Activated CD4-positive, alpha-beta T cell treated with anti-CD3 and anti-CD28 coated beads for 24 hours (primary cell): Measurements from ENCODE around the gene NCKAP5.

ENCODE experiments used
- DNase-seq, 2 donors: peaks; one replicate each; pipeline ENCODE4 v3.0.0-alpha.2; 2020; ENCODE audit warnings: low read depth in 2 of 2

Gene NCKAP5

GRCh38 chr2:132883430-132883829 lies 684.8 kb downstream of the NCKAP5 start:
- DNase-seq = no peak

GRCh38 chr2:132881546-132881945 lies 686.7 kb downstream of the NCKAP5 start:
- DNase-seq = no peak

DNA sequence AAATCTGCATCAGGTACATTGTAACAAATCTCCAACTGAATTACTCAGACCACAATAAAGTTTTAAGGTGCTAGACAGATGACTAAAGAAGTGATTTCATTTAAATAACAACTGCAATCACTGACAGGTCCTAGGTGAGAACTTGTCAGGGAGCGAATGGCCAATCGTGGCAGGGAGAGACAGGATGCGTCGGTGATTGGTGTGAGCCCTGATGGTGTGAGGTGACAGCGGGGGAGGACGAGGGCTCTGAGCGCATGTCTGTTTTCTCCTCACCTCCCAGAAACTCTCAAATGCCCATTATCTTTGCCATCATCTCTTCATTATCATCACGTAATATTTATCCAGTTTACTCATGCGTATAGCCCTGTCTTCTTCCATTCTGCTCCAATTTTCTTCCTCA lies 690.3 kb downstream of the NCKAP5 start:
- no peak for DNase-seq

DNA sequence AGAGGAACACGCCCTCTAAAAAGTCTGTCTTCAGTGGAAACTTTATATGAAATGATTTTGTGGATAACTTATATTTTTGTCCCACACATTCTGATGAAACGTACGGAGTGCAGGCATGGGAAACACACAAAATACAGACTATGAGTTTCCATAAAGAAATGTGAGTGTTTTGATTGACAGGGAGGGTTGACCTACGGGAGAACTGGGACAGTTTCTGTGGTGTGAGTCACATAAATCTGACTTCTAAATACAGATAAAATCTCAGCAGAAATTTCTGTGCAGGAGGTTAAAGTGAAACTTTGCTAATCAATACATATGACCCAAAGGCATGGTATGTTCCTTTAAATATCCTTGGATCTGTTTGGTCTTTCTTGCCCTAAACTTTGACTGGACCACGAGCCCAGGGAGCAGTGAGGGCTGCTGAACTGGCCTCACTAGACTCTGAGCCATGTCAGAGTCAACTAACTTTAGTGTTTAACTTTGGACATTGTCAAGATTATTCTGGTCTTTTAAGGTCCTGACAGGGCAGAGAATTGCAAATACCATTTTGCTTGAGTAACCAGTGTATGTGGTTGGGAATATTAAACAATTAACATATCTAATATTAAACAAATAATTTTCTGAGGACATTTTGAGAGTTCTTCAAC lies 691.4 kb downstream of the NCKAP5 start:
- no peak for DNase-seq

DNA sequence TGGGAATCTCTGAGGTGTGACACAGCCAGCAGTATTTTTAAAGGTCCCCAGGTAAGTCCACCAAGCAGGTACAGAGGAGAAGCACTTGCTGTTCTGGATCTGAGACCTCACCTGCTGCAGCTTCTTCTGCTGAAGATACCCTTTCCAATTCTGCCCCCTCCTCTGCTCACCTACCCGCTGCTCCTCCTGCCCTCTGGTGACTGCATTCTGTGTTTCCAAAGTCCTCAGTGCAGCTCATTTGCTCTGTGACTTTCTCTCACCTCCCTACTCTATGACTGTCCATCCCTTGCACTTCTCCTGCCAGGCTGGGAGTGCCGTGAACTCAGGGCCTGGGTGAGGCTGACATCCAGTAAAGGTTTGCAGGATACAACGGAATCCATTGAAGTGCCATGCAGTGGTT lies 693.1 kb downstream of the NCKAP5 start:
- DNase-seq = no peak

DNA sequence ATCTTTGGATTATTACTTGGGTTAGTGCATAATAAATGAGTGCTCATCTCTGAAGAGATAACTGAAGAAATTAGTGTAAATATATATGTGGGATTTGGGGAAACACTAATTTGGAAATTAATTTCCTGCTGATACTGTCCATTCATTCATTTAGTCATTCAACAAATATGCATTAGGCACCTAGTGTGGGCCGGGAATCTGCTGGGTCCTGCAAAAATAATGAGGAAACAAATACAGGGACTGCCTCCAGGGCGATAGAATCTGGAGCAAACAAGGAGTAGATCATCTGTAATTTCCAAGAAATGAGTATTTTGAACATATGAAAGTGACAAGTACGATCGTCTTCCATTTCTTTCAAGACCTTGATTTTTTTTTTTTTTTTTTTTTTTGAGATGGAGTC lies 694.5 kb downstream of the NCKAP5 start:
- DNase-seq = no peak

DNA sequence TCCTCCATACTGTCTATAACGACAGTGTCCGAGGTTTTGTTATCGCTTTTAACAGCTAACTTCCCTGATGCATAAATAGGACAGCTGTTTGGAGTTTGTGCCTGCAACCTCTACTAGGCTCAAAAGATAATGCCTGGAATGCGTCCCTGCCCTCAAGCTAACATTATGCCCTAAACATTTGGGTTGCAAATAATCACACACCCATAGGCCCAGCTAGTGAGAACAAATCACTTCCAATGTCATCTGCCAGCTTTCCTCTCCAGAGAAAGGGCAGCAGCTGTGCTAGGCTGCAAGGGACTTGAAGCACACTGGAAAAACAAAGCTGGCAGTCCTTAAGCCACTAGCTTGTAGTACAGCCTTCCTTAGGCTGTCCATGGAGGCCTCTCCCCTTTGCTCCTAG lies 696.4 kb downstream of the NCKAP5 start:
- no peak for DNase-seq

- no peak for DNase-seq
Observed at GRCh38 chr2:132863961-132864360, 704.3 kb downstream of the NCKAP5 start.

GRCh38 chr2:132860220-132860619 lies 708.0 kb downstream of the NCKAP5 start:
- no peak for DNase-seq

GRCh38 chr2:132859590-132859989 lies 708.7 kb downstream of the NCKAP5 start:
- no peak for DNase-seq

DNA sequence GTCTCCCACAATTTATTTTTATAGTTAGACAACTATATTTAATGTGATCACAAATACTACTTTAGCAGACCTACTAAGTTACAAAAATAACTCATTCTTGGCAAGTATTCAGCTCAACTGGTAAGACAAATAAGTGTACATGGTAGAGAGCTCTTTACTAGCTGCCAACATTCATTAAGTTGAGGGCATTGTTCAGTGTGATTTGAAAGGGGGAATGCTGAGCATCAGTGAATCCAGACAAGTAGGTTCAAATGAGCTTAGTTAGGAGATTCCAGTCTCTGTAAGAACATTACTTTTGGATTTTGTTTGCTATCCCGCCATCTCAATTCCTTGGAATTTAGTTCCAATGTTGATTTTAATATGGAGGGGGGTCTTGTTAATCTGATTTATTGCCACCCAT lies 710.9 kb downstream of the NCKAP5 start:
- no peak for DNase-seq

DNA sequence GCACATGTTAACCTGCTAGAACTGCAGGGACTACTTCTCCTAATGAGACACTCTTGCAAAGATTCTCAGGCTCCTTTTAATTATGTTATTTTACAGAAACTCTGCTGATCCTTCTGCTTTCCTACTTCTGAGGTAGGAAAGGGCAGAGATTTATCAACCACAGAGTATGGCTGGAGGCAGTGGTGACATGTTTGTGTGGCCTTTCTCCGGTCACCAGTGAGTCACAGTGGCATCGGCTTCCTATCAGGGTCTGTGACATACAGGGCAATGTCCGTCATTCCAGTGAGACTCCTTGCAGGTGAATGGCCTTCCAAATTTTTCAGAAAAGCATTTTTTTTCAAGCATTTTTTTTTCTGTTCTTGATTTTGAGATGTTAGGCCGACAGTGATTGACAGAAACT lies 717.6 kb downstream of the NCKAP5 start:
- no peak for DNase-seq

DNA sequence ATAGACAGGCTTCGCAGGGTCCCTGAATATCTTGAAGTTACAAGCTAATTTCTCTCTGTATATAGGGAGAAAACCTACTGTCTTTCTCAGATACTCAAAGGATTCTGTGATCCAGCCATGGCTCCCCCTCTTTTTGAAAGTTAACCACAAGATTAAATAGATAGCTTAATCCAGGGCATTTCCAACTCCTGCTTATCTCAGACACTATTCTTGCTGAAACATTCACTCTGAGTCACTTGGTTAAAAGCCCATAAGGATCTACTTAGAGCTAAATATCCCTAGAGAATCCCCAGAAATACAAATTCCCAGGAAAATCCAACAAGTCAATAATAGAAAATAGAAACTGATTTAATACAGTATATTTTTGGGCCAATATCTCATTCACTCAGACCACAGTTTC lies 719.1 kb downstream of the NCKAP5 start:
- DNase-seq = no peak

GRCh38 chr2:132845339-132845738 lies 722.9 kb downstream of the NCKAP5 start:
- no peak for DNase-seq

GRCh38 chr2:132844585-132844984 lies 723.7 kb downstream of the NCKAP5 start:
- no peak for DNase-seq

GRCh38 chr2:132837769-132838168 lies 730.5 kb downstream of the NCKAP5 start:
- no peak for DNase-seq

- no peak for DNase-seq
Observed at GRCh38 chr2:132830321-132830827, 737.9 kb downstream of the NCKAP5 start.

DNA sequence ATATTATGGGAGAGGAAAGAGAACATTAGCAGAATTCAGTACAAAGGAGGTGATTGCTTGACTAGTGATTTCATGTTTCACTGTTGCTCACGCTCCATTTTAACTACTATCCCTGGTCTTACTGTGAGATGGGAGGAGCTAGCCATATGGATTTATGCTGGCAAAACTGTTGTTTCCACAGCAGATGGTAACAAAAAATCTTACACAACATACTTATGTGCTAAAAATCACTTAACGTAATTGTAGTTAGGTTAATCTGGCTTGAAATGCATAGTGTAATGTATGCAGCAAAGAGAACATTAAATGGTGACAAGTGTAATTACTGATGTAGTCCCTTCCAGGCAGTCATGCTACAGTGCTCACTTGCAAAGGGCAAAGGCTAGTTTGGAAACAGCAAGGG lies 742.7 kb downstream of the NCKAP5 start:
- no peak for DNase-seq

DNA sequence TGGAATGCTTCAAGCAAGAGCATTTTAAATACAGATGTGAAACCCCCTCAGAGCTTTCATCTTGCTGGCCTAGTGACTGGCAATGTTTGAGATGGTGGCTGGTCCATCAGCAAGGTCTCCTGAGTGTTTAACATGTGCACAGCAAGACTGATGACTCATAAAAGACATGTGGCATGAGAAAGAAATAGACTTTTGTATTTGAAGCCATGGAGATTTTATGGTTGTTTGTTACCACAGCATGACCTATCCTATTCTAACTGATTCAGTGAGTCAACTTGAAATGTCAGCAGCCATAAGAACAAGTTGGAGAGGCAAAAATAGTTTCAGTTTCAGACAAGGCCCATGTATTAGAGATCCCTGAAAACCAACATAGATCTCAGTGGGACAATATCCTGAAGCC lies 743.5 kb downstream of the NCKAP5 start:
- no peak for DNase-seq

- DNase-seq = no peak
Observed at GRCh38 chr2:132816234-132816633, 752.0 kb downstream of the NCKAP5 start.

DNA sequence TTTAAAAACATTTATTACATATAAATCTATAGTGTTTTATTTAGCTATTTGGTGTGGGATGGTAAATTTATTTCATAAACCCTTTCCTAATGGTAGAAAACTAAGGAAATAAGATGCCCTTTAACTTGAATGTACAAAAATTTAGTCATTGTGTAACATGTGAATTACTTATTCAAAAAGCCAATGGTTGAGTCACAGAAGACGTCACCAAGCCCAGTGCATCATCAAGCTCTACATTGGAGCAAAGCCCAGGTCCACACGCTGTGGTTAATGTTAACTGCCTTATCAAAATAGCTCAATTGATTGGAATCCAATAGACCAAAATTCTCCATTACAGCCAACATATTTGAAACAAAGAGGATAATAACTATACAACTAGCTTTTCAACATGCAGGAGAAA lies 752.7 kb downstream of the NCKAP5 start:
- no peak for DNase-seq

DNA sequence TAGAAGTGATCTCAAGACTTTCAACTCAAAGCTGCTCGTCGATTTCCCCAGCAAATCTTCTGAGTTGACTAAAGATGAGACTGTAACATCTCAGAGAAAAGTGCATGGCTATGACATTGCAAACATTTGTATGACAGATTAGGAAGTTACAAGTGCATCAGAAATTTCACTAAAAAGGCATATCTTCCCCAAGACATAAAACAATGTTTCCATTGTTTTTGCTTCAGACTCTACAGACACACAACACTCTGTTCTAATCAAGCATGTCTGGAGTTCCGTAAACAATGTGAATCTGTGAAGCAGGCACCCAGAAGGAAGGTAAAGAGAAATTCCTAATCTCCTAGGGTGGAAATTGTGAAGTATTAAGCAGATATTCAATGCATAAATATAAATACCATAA lies 753.6 kb downstream of the NCKAP5 start:
- no peak for DNase-seq

DNA sequence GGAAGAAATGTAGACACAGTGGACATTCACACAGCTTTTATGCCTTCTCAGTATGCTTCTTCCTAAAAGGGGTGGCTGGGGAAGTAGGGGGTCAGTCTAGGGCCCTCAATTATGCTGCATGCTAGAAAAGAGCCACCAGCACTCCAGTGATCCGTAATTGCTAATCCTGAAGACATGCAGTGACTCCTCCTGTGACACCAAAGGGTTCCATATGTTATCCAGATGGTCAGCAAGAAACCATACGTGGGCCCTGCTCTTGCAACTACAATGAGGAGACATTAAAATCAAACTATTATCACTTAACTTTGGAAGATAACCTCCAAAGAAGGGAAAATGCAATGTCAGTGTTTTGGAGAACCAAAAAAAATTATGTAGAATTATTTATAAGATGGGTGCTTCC lies 754.8 kb downstream of the NCKAP5 start:
- DNase-seq = no peak
